Stimulated activated CD8-positive, alpha-beta memory T cell treated with anti-CD3 and anti-CD28 coated beads, Interleukin-4, amount 100 ng/mL, for 24 hours (primary cell): ENCODE measurements around the gene ZYX.

Source experiments
- DNase-seq: peaks from one replicate; pipeline ENCODE4 v3.0.0-alpha.2; 2020; ENCODE audit warnings: low read depth

The ZYX gene

GRCh38 chr7:143380646-143381426, at the start of gene ZYX:
Gene ZYX (plus strand): TSS chr7:143381345. CDS start chr7:143381572, 227 bp downstream.
- peak; percentile 83 for DNase-seq

DNA sequence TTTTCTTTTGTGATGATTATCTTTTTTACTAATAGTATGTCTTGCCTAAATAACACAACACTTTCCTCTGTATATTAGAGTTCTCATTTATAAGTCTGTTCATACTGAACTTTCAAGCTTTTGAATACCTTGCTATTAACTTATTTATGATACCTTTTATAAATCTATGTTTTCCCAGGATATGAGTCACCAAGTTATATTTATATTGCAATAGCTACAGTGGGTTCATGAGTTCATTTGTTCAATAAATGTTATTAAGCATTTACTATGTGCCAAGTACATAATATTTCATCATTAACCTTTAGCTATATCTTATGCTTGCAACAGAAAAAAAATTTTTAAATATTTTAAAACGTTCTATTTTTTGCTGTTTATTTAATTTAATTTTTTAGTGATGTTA, 46.9 kb upstream of the ZYX start:
- DNase-seq = no peak

GRCh38 chr7:143337216-143337615, 43.9 kb upstream of the ZYX start:
- DNase-seq = no peak

GRCh38 chr7:143341842-143342241, 39.3 kb upstream of the ZYX start:
- DNase-seq = no peak

- no peak for DNase-seq
Measured at GRCh38 chr7:143343596-143343995, 37.5 kb upstream of the ZYX start.

DNA sequence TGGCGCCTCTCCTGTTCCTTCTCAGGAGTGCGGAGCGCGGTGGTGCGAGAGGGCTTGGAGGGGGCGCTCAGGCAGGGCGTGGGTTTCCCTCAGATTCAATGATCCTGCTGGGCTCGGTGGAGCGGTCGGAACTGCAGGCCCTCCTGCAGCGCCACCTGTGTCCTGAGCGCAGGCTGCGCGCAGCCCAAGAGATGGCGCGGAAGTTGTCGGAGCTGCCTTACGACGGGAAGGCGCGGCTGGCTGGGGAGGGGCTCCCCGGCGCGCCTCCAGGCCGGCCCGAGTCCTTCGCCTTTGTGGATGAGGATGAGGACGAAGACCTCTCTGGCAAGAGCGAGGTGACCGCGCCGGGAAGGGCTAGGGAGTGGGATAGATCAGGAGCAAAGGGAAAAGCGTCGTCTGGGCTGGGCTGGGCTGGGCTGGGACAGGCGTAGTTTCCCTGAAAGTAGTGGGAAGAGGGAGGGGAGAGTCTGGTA, 35.7 kb upstream of the ZYX start:
- DNase-seq = peak; percentile 40

DNA sequence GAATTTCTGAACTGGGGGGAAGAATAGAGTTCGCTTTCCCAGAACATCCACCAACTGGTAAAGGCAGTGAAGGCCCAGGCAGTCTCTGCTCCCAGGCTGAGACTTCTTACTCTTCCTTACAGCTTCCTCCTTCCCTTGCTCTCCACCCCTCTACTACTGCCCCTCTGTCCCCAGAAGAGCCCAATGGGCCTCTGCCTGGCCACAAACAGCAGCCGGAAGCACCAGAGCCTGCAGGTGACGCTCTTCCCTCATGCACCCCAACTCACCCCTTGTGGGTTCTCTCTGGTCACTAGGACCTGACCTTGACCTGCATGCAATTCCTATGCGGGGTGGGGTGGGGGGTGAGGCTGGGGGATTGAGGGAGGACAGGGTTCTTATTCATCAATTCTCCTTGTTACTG, 35.1 kb upstream of the ZYX start:
- no peak for DNase-seq

DNA sequence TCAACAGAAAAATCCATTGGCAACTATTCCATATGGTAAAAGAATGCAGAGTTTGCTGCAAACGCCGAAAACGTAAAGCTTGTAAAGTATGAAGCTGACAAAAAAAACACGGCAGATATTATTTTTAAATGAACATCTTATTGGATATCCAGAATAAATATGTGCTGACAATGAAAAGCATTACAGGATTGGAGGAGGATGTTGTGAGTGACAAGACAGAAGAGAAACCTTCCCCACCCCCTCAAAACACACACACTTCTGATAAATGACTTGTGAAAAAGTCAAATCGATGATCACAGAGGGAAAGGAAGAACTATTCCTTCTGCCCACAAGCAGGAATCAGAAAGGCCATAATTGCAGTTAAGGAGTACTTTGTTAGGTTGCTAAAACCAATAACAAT, 33.2 kb upstream of the ZYX start:
- DNase-seq = no peak

GRCh38 chr7:143351060-143351459, 30.1 kb upstream of the ZYX start:
- no peak for DNase-seq

DNA sequence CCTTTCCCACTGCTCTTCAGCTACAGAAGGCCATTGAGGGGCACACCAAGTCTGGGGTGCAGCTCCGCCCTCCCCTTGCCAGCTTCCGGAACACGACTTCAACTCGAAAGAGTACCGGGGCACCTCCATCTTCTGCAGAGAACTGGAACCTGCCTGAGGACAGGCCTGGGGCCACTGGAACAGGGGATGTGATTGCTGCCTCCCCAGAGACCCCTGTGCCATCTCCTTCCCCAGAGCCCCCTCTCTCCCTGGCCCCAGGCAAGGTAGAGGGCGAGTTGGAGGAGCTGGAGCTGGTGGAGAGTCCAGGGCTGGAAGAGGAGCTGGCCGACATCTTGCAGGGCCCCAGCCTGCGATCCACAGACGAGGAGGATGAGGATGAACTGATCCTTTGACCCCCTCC, 29.6 kb upstream of the ZYX start:
- no peak for DNase-seq

GRCh38 chr7:143352531-143353002, 28.6 kb upstream of the ZYX start:
- DNase-seq = no peak

DNA sequence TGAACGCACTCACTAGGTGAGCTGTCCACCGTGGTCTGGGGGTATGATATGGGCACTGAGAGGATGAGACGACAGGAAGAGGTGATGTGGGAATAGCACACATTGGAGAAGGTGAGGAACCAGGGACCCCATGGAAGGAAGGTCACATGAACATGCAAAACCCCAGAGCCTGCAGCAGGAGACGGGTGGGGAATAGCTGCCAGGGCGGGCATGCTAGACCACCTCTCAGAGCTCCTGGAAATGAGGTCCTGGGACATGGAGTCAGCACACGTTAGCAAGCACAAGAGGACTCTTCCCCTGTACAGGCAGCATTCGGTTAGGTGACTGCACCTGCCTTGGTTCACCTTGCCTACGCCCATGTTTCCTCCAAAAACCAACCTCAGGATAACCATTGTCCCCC, 26.8 kb upstream of the ZYX start:
- no peak for DNase-seq

DNA sequence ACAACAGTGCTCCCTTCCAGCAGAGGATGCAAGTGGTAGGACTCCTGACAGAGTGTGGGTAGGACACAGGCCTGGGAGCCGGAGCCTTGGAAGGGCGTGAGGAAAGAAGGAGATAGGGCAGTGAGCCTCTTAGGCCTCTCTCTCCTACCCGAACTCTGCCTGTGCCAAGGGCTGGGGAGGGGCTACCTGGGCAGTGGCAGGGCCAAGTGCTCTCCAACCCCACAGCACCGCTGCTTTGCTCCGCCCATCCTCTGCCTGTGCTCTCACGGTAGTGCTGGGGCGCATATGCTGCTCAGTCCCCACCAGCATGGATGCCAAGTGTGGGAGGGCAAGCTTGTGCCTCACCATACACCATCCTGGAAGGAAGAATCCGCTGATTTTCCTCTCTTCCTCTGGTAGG, 26.2 kb upstream of the ZYX start:
- no peak for DNase-seq

GRCh38 chr7:143355450-143356385, 25.4 kb upstream of the ZYX start:
- no peak for DNase-seq

GRCh38 chr7:143356414-143357050, 24.6 kb upstream of the ZYX start:
- DNase-seq = no peak

- DNase-seq = no peak
Measured at GRCh38 chr7:143358626-143359025, 22.5 kb upstream of the ZYX start.

GRCh38 chr7:143359771-143360353, 21.3 kb upstream of the ZYX start:
- DNase-seq = no peak

DNA sequence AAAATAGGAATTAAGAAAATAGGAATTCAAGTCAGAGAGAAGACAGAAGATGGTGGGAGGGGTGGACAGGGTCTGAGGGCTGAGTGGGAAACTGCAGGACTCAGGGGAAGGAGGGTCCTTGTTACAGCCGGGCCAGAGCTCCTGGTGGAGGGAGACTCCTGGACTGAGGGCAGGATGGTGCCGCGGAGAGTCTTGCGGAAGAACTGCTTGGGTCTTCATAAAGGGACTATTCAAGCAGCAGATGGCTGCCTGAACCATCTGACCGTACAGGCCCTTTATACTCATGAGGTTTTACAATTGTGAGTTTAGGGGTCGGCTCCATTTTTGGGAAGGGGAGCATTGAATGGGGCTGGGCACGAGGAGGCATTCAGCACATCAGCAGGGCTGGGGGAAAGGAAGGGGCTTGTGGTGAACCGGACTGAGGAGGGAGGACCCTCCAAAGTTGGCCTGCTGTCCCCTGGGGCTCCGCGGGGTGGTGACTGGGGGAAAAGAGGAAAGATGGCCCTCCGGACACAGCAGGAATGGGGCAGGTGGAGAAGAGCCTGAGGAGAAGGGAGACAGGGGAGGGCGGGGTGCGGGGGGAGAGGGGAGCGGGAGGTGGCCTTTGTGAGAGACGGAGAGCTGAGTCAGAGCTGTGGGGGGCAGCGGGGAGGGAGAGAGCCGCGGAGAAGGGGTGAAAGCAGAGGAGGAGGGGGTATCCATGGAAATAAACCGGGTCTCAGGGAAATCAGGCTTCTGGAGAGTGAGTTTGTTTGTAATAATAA, 20.2 kb upstream of the ZYX start:
- DNase-seq = no peak

- DNase-seq = no peak
Measured at GRCh38 chr7:143361552-143362130, 19.5 kb upstream of the ZYX start.

DNA sequence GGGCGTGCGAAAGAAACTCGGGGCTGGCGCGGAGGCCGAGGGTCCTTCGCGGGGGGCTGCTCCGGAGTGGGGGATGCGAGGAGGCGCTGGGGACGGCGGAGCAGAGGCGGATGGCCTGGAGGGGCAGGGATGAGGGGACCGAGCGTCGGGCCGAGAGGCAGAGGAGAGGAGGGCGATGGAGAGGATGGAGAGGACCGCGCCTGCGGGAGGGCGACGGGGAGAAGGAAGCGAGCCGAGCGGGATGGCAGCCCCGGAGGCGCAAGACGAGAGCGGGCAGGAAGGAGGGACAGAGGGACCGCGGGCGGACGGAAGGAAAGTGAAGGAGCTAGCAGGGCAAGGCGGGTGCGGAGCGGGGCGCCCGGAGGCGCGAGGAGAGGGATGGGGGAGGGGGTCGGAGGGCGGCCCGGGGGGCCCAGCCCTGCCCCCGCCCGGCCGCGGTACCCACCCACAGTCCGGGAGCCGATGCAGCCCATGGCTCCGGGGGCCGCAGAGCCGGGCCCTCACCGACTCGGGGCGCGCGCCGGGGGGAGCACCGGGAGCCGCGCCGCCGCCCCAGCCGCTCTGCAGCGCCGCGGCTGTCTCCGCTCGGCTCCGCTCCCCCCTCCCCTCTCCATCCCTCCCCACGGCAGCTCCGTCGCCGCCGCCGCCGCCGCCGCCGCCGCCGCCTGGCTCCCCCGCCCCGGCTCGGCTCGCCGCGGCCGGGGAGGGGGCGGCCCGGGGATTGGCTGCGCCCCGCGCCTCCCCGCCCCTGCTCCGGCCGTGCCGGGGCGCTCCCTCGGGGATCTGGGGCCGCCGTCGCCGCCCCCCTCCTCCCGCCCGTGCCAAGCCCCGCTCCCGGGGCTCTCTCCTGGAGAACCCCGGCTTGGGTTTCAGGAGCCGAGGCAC, 18.8 kb upstream of the ZYX start, which contains the start of gene FAM131B:
TSS of gene FAM131B (minus strand) at position 583 of the 885 bp plus-strand sequence. CDS start at position 473, 110 bp downstream.
- DNase-seq = no peak
